GM12878 (cell line): Measurements from ENCODE around the gene LDLRAP1. TPM values are rescaled to one million over a fixed set of nuclear protein-coding genes. Genes with fewer than 3 reads are reported as not detected.

Source experiments
- ATAC-seq: fragments of 200-7000 bp; cut with Tn5 transposase; 3 replicates; pipeline ENCODE4 v1.9.1; 2020; ENCODE audit warnings: mild to moderate bottlenecking, moderate library complexity
- BruUV-seq: library from RNA; stranded (reverse); fragments of 400-500 nt; replicated peaks from 2 replicates; lab custom pipeline; 2021; lab: Mats Ljungman, UMichigan
- CTCF ChIA-PET: fragments of 300-600 bp; sonication (Branson Sonifier 250); formaldehyde crosslinking; extraction: SDS; loops from one replicate; lab custom pipeline; 2021; ENCODE audit warnings: inconsistent platforms; lab: Yijun Ruan, JAX
- POLR2A ChIA-PET: fragments of 350-600 bp; formaldehyde crosslinking; extraction: SDS; loops from one replicate; lab custom pipeline; 2021; ENCODE audit warnings: inconsistent platforms; lab: Charles Lee
- RAD21 ChIA-PET: fragments of 300-600 bp; sonication (Branson Sonifier 250); formaldehyde crosslinking; loops from one replicate; lab custom pipeline; 2023; ENCODE audit warnings: antibody characterized with exemption; ENCODE audit not compliant: unreplicated experiment; lab: Charles Lee
- SMC1A ChIA-PET: fragments of 300-600 bp; sonication (Branson Sonifier 250); formaldehyde crosslinking; loops from one replicate; lab custom pipeline; 2023; ENCODE audit not compliant: unreplicated experiment, uncharacterized antibody; lab: Charles Lee
- DNase-seq: peaks from one replicate; pipeline ENCODE4 v3.0.0-alpha.2; 2011; ENCODE audit warnings: low read depth, low spot score
- FAIRE-seq: peaks from 3 replicates; lab custom pipeline; 2011; peaks lifted over from hg19 to GRCh38; lab: Jason Lieb, UNC
- H2AFZ ChIP-seq: 2 replicates; pipeline ENCODE4 v1.6.0; 2011; ENCODE audit warnings: low read depth, low read length, control low read depth; ENCODE audit not compliant: control insufficient read depth
- H3K27ac ChIP-seq: 2 replicates; pipeline ENCODE4 v1.5.1; 2011; ENCODE audit warnings: control low read depth; ENCODE audit not compliant: control insufficient read depth, insufficient read depth
- H3K27me3 ChIP-seq, 2 experiments: replicated peaks in 1 of 2; 2 replicates each; pipeline versions ENCODE4 v1.6.0 to v1.6.1; 2011; ENCODE audit warnings: low read length in 1 of 2; ENCODE audit not compliant: control insufficient read depth in 2 of 2, insufficient read depth in 2 of 2
- H3K36me3 ChIP-seq, 2 experiments: 2 replicates each; pipeline ENCODE4 v1.5.1; 2011; ENCODE audit warnings: low read length in 1 of 2; ENCODE audit not compliant: control insufficient read depth in 2 of 2, insufficient read depth in 2 of 2
- H3K4me1 ChIP-seq: 2 replicates; pipeline ENCODE4 v1.6.1; 2011; ENCODE audit warnings: mild to moderate bottlenecking, low read length, moderate library complexity, mixed read lengths; ENCODE audit not compliant: control insufficient read depth, insufficient read depth
- H3K4me2 ChIP-seq: 2 replicates; pipeline ENCODE4 v1.6.0; 2011; ENCODE audit warnings: control low read depth; ENCODE audit not compliant: control insufficient read depth, insufficient read depth
- H3K4me3 ChIP-seq: fragments of 200-600 bp; sonication (generic); 2 replicates; pipeline ENCODE4 v1.5.1; 2016
- H3K79me2 ChIP-seq: 2 replicates; pipeline ENCODE4 v1.6.0; 2011; ENCODE audit warnings: low read length; ENCODE audit not compliant: control insufficient read depth, insufficient read depth
- H3K9ac ChIP-seq: 2 replicates; pipeline ENCODE4 v1.8.0; 2011; ENCODE audit warnings: low read length, control low read depth, mixed read lengths; ENCODE audit not compliant: control insufficient read depth, insufficient read depth
- H3K9me3 ChIP-seq: replicated peaks from 3 replicates; pipeline ENCODE4 v1.5.1; 2011; ENCODE audit warnings: mild to moderate bottlenecking, low read length; ENCODE audit not compliant: control insufficient read depth, insufficient read depth
- H4K20me1 ChIP-seq: 2 replicates; pipeline ENCODE4 v1.6.0; 2011; ENCODE audit not compliant: control insufficient read depth, insufficient read depth
- BCL11A ChIP-seq: IDR thresholded peaks from 2 replicates; pipeline ENCODE4 v1.6.1; 2011; ENCODE audit warnings: low read depth, low read length
- CEBPB ChIP-seq, 2 experiments: fragments of 150-350 bp in 1 of 2; IDR thresholded peaks; 2 replicates each; pipeline ENCODE4 v1.6.1; 2012 to 2014; ENCODE audit warnings: low read depth in 2 of 2, low read length in 2 of 2, borderline replicate concordance in 1 of 2, inconsistent platforms in 1 of 2
- CREM ChIP-seq: IDR thresholded peaks from 2 replicates; pipeline ENCODE4 v1.6.1; 2014; ENCODE audit warnings: antibody characterized with exemption, low read depth
- IRF5 ChIP-seq: fragments of 450-650 bp; IDR thresholded peaks from 2 replicates; pipeline ENCODE4 v1.6.1; 2017; ENCODE audit warnings: borderline replicate concordance
- MEF2B ChIP-seq: fragments of 450-650 bp; IDR thresholded peaks from 2 replicates; pipeline ENCODE4 v1.6.1; 2018; ENCODE audit warnings: mild to moderate bottlenecking, moderate library complexity; ENCODE audit not compliant: partially characterized antibody, poor library complexity, severe bottlenecking
- NFYA ChIP-seq: IDR thresholded peaks from 2 replicates; pipeline ENCODE4 v1.6.1; 2011; ENCODE audit warnings: low read depth, mild to moderate bottlenecking, low read length, improper control_type of control experiment, borderline replicate concordance
- NRF1 ChIP-seq: conservative IDR thresholded peaks from 2 replicates; pipeline ENCODE4 v1.6.1; 2011; ENCODE audit warnings: mild to moderate bottlenecking, low read depth, low read length, improper control_type of control experiment
- PAX8 ChIP-seq: fragments of 450-650 bp; IDR thresholded peaks from 2 replicates; pipeline ENCODE4 v1.6.1; 2017; ENCODE audit warnings: mild to moderate bottlenecking, moderate library complexity
- POLR2AphosphoS5 ChIP-seq: IDR thresholded peaks from 2 replicates; pipeline ENCODE4 v1.6.1; 2011; ENCODE audit warnings: mild to moderate bottlenecking, low read length, inconsistent platforms
- RAD21 ChIP-seq: IDR thresholded peaks from 2 replicates; pipeline ENCODE4 v1.6.1; 2011; ENCODE audit warnings: mild to moderate bottlenecking, low read depth, low read length, moderate library complexity; ENCODE audit not compliant: insufficient read depth
- SMARCA5 ChIP-seq: fragments of 450-650 bp; IDR thresholded peaks from 2 replicates; pipeline ENCODE4 v1.6.1; 2017; ENCODE audit warnings: mild to moderate bottlenecking
- TCF12 ChIP-seq: IDR thresholded peaks from 2 replicates; pipeline ENCODE4 v1.6.1; 2011; ENCODE audit warnings: low read depth, mild to moderate bottlenecking, low read length
- WGBS: methylation state at CpG from one replicate; pipeline ENCODE4 v1.1.6; 2016; ENCODE audit warnings: low lambda C conversion rate; ENCODE audit not compliant: insufficient replicate concordance, insufficient coverage; ENCODE audit errors: missing lambda C conversion rate; 5-methylcytosine and 5-hydroxymethylcytosine counted together
- in situ Hi-C: fragments of 300-500 bp; cut with MboI; formaldehyde crosslinking; loops from 9 replicates; pipeline ENCODE4 v1.14.3; 2018; ENCODE audit warnings: mixed read lengths
- intact Hi-C: fragments of 100-400 bp; cut with micrococcal nuclease; formaldehyde crosslinking; loops from one replicate; pipeline ENCODE4 v1.14.2; 2022; ENCODE audit not compliant: unreplicated experiment
- polyA plus RNA-seq, 11 experiments: library from polyadenylated mRNA; depleted of rRNA in 4 of 11; unstranded in 6 of 11; stranded (reverse) in 5 of 11; fragments of >200 nt; fragmentation: Nextera tagmentation in 4 of 11; fragmentation: Illumina TruSeq in 1 of 11; extraction: Ambion mirVana in 4 of 11; extraction: Trizol in 1 of 11; gene quantifications; 1 replicate in 1 of 11; 2 replicates in 10 of 11; pipeline versions ENCODE4 v1.2.1 to v1.2.3, GENCODE V29; 2011 to 2016; ENCODE audit warnings: inconsistent platforms in 2 of 11, missing spikeins in 2 of 11, low read depth in 1 of 11
- total RNA-seq, 4 experiments: library from RNA; depleted of rRNA in 3 of 4; stranded (reverse); fragments of >200 nt in 3 of 4; fragmentation: Illumina TruSeq in 1 of 4; extraction: Trizol in 1 of 4; gene quantifications; 2 replicates each; pipeline versions ENCODE4 v1.2.1 to v1.2.3, GENCODE V29; 2013 to 2021
- TF ChIP-seq, protein P1 (sequence below): fragments of 450-650 bp; IDR thresholded peaks from 2 replicates; pipeline ENCODE4 v1.6.1; 2016; ENCODE audit warnings: mild to moderate bottlenecking
- TF ChIP-seq, protein P2 (sequence below): IDR thresholded peaks from 2 replicates; pipeline ENCODE4 v1.6.1; 2012; ENCODE audit warnings: mild to moderate bottlenecking, low read depth, low read length
- TF ChIP-seq, protein P3 (sequence below): IDR thresholded peaks from 2 replicates; pipeline ENCODE4 v1.6.1; 2011; ENCODE audit warnings: borderline replicate concordance, low read depth, mild to moderate bottlenecking, moderate library complexity, mixed read lengths, low read length; ENCODE audit not compliant: insufficient read depth; ENCODE audit errors: extremely low read length

LDLRAP1 gene
- total and polyA plus RNA-seq, 10 of the 15 experiments (the other 5 are each of a cell fraction or from before 2014, with no cell fraction given): 0.43 to 37.6 (median 22.0) TPM

DNA sequence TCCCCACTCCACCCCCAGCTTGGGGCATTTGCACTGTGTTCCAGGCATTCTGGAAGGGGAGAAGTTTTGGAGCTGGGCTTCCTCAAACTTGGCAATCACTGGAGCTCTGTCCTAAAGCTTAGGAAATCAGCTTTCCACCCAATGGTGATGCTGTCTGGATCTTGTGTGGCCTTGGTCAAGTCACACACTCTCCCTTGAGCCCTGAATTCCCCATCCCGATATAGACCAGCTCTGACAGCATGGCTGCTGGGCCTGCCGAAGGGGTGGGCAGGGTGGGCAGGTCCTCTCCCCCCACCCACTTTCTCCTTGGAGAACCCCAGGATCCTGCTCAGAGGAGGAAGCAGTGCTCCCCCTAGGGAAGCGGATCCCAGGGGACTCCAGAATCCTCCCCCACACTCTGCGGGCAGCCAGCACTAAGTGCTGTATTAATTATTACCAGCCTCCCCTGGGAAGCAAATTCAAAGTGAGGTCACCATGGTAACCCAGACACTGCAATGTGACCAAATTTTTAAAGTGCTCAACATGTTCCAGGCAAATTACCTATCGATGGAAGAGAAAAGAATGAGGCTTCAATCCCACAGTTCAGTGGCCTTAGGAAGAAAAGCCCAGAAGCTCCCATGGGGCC lies 21.3 kb upstream of the LDLRAP1 start (continued):
- TF ChIP-seq, protein P1, sequence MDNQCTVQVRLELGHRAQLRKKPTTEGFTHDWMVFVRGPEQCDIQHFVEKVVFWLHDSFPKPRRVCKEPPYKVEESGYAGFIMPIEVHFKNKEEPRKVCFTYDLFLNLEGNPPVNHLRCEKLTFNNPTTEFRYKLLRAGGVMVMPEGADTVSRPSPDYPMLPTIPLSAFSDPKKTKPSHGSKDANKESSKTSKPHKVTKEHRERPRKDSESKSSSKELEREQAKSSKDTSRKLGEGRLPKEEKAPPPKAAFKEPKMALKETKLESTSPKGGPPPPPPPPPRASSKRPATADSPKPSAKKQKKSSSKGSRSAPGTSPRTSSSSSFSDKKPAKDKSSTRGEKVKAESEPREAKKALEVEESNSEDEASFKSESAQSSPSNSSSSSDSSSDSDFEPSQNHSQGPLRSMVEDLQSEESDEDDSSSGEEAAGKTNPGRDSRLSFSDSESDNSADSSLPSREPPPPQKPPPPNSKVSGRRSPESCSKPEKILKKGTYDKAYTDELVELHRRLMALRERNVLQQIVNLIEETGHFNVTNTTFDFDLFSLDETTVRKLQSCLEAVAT: no peak
- TF ChIP-seq BCL11A: peak; percentile 58; the same call in 1 of the 2 replicates
- TF ChIP-seq SMARCA5: no peak
- TF ChIP-seq PAX8: no peak
- peak; percentile 99 for TF ChIP-seq MEF2B

DNA sequence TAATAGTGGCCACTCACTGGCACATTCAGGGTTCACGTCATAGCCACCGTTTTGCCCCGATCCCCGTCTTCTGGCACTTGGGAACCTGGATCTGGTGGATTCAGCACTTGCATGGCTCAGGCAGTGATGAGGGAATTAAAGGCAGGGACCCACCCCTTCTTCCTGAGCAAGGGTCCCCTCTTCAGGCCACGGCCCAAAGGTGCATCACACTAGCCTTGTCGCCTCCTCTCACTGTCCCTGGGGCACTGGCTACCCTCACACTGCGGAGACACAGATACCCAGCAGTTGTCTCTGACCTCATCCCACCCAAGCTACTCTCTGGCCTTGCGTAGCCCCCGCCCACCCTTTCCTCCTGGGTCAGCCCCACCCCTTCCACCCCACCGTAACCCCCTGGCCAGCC lies 19.9 kb upstream of the LDLRAP1 start:
- CTCF ChIA-PET: interaction anchor here (1.6 to 3.3 kb wide), 3 partner anchors 18 to 36 kb away, joined by 3 to 19 read pairs (median 6); no protein-coding TSS in a partner anchor
- 50% methylated on average over 9 of the region's 10 CpGs for WGBS
- DNase-seq: no peak
- in situ Hi-C loops (no loop called here), intact Hi-C loops (loop anchor here (5.0 to 10.0 kb wide), 2 partner anchors 239 to 289 kb away; no protein-coding TSS in a partner anchor)
- POLR2A ChIA-PET: no interaction called here
- no peaks in the 10 kb centered on the region for H3K79me2 ChIP-seq
- H3K9me3 ChIP-seq: no peaks in the 10 kb centered on the region
- SMC1A ChIA-PET: interaction anchor here (2.2 kb wide), 1 partner anchor 25 kb away, joined by 10 read pairs; no protein-coding TSS in a partner anchor
- no peaks in the 10 kb centered on the region for H3K36me3 ChIP-seq
- no peaks in the 10 kb centered on the region for H4K20me1 ChIP-seq
- H3K4me3 ChIP-seq: no peak overlapping the region
- no peaks in the 10 kb centered on the region for H3K27me3 ChIP-seq
- no peak overlapping the region for H3K4me2 ChIP-seq
- H2AFZ ChIP-seq: no peak overlapping the region
- RAD21 ChIA-PET: interaction anchor here (3.1 kb wide), 1 partner anchor 26 kb away, joined by 16 read pairs; no protein-coding TSS in a partner anchor
- ATAC-seq: peak; percentile 26; the same call in 1 of the 3 replicates
- no peaks in the 10 kb centered on the region for H3K4me1 ChIP-seq
- FAIRE-seq: no peak
- no TSS peak for BruUV-seq
- H3K9ac ChIP-seq: no peak overlapping the region
- no peak overlapping the region for H3K27ac ChIP-seq
- no peak for TF ChIP-seq TCF12
- TF ChIP-seq CEBPB (IDR thresholded peaks at IDR 0.05; ENCODE audit: borderline replicate concordance in 1 of 2, low read depth in 2 of 2, low read length in 2 of 2): no peak
- no peak for TF ChIP-seq CREM
- no peak for TF ChIP-seq IRF5
- TF ChIP-seq POLR2AphosphoS5: no peak
- TF ChIP-seq NRF1: no peak
- no peak for TF ChIP-seq NFYA
- TF ChIP-seq, protein P2, sequence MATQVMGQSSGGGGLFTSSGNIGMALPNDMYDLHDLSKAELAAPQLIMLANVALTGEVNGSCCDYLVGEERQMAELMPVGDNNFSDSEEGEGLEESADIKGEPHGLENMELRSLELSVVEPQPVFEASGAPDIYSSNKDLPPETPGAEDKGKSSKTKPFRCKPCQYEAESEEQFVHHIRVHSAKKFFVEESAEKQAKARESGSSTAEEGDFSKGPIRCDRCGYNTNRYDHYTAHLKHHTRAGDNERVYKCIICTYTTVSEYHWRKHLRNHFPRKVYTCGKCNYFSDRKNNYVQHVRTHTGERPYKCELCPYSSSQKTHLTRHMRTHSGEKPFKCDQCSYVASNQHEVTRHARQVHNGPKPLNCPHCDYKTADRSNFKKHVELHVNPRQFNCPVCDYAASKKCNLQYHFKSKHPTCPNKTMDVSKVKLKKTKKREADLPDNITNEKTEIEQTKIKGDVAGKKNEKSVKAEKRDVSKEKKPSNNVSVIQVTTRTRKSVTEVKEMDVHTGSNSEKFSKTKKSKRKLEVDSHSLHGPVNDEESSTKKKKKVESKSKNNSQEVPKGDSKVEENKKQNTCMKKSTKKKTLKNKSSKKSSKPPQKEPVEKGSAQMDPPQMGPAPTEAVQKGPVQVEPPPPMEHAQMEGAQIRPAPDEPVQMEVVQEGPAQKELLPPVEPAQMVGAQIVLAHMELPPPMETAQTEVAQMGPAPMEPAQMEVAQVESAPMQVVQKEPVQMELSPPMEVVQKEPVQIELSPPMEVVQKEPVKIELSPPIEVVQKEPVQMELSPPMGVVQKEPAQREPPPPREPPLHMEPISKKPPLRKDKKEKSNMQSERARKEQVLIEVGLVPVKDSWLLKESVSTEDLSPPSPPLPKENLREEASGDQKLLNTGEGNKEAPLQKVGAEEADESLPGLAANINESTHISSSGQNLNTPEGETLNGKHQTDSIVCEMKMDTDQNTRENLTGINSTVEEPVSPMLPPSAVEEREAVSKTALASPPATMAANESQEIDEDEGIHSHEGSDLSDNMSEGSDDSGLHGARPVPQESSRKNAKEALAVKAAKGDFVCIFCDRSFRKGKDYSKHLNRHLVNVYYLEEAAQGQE: no peak
- TF ChIP-seq, protein P3, sequence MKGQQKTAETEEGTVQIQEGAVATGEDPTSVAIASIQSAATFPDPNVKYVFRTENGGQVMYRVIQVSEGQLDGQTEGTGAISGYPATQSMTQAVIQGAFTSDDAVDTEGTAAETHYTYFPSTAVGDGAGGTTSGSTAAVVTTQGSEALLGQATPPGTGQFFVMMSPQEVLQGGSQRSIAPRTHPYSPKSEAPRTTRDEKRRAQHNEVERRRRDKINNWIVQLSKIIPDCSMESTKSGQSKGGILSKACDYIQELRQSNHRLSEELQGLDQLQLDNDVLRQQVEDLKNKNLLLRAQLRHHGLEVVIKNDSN: no peak
- TF ChIP-seq RAD21: 0 out of 2 replicates have a peak, but pooled peaks have one; percentile 17
